NCI-H2227 (cell line): ENCODE data around the gene MICAL2.

ENCODE experiments used
- DNase-seq: peaks from one replicate; lab custom pipeline; 2025; ENCODE audit not compliant: unreplicated experiment; lab: John Stamatoyannopoulos, UW

Gene MICAL2

GRCh38 chr11:12170984-12171383 is 60.6 kb downstream of the MICAL2 start:
- DNase-seq = no peak

GRCh38 chr11:12171921-12172320 is 61.5 kb downstream of the MICAL2 start:
- no peak for DNase-seq

- no peak for DNase-seq
These were observed 62.2 kb downstream of the MICAL2 start for GRCh38 chr11:12172493-12173013.

- DNase-seq = no peak
These were observed 62.7 kb downstream of the MICAL2 start for GRCh38 chr11:12173111-12173510.

GRCh38 chr11:12174128-12174476 is 63.7 kb downstream of the MICAL2 start:
- DNase-seq = no peak

GRCh38 chr11:12174477-12175143 is 64.2 kb downstream of the MICAL2 start:
- DNase-seq = no peak

GRCh38 chr11:12175694-12176241 is 65.4 kb downstream of the MICAL2 start:
- no peak for DNase-seq

- DNase-seq = no peak
These were observed 66.0 kb downstream of the MICAL2 start for GRCh38 chr11:12176410-12176809.

GRCh38 chr11:12177739-12178338 is 67.4 kb downstream of the MICAL2 start:
- DNase-seq = no peak

- DNase-seq = no peak
These were observed 68.6 kb downstream of the MICAL2 start for GRCh38 chr11:12179019-12179418.

- no peak for DNase-seq
These were observed 69.1 kb downstream of the MICAL2 start for GRCh38 chr11:12179531-12179930.

GRCh38 chr11:12180257-12181205 is 70.1 kb downstream of the MICAL2 start:
- no peak for DNase-seq

- no peak for DNase-seq
These were observed 71.9 kb downstream of the MICAL2 start for GRCh38 chr11:12182302-12182675.

- DNase-seq = peak; percentile 35
These were observed 72.5 kb downstream of the MICAL2 start for GRCh38 chr11:12182676-12183541.

GRCh38 chr11:12183827-12184620 is 73.6 kb downstream of the MICAL2 start:
- DNase-seq = no peak

GRCh38 chr11:12184699-12185098 is 74.3 kb downstream of the MICAL2 start:
- DNase-seq = no peak

- no peak for DNase-seq
These were observed 74.8 kb downstream of the MICAL2 start for GRCh38 chr11:12185106-12185690.

GRCh38 chr11:12185914-12186313 is 75.5 kb downstream of the MICAL2 start:
- DNase-seq = peak; percentile 18

GRCh38 chr11:12186701-12187100 is 76.3 kb downstream of the MICAL2 start:
- DNase-seq = no peak
